Hypothalamus (tissue), 51 donors: ENCODE data around the gene LASP1.
"Not testable (repeated sequence)": the region's sequence is repeated elsewhere in the genome, so short reads cannot be mapped to it uniquely, and the experiment has no call there.

Source experiments
- DNase-seq, 51 donors: peaks; one replicate each; lab custom pipeline; 2025; lab: John Stamatoyannopoulos, UW

Gene LASP1

DNA sequence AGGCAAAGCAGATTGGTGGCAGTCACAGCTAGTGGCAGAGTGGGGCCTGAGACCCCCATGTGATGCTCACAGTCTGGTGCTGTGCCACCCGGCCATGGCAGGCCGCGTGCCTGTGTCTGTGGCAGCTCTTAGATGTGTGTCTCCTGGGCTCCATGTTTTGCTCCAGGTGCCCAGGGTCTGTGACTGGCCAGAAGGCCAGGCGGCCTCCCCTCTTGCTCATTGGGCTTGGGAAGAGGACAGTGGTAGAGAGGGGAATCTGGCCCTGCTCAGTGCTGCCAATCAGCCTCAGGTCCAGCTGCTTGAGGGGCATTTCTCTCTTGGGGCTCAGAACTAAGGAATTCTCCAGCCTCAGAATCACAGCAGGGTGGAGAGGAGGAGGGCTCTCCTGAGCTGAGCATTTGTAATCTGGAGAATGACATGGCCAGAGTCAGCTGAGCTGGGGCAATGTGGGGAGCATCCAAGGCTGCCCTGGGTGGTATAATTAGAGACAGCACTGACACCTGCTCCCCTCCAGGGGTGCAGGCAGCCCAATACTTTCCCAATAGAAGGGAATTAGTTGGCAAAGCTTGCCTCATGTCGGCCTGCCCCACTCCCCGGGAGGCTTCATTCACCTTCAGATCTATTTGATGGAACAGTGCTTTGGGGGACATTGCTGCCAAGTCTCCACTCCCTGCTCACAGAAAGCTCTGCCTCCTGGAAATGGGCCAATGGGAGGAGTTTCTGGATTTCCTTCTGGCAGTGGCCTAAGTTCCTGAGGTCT is 52.9 kb downstream of the LASP1 start:
- peak in 20 of 51 donors; percentile 12 to 49 (median 36) for DNase-seq

DNA sequence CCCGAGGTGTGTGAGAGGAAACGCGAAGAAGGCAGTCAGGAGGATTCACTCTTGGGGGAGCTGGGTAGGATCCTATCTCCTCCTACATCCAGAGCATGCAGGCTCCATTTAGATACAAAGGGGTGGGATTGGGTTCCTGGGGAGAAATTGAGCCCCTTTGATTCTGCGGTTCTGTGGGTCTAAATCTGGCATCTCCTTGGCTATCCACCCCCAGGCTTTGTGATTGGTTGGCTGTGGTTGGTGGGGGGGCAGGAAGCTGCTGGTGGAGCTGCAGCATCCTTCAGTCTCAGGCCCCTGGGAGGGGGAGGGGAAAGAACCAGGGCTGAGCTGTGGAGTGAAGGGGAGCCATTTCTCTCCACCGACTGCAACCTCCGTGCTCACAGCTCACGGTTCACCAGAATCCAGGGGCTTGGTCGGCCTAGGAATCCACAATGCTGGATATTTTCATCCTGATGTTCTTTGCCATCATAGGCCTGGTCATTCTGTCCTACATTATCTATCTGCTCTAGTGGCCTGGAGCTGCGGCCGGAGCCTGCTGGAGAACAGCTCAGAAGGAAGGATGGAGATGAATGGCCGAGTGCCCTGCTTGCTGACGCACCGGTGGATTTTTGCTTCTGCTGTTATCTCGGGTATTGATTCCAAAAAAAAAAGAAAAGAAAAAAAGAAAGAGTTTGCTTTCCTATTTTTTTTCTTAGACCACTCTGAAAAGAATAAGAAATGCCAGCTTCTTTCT is 55.6 kb downstream of the LASP1 start, which contains the start of gene LASP1NB:
LASP1NB (plus strand) TSS at position 352 of the 733 bp plus-strand sequence.
- DNase-seq: peak in 49 of 51 donors; percentile 21 to 93 (median 72)

- DNase-seq: peak in 9 of 51 donors; percentile 8 to 57 (median 22)
Observed at GRCh38 chr17:38926293-38927070, 56.6 kb downstream of the LASP1 start.

- DNase-seq: not testable (repeated sequence)
Observed at GRCh38 chr17:38930782-38931181, 60.9 kb downstream of the LASP1 start.

DNA sequence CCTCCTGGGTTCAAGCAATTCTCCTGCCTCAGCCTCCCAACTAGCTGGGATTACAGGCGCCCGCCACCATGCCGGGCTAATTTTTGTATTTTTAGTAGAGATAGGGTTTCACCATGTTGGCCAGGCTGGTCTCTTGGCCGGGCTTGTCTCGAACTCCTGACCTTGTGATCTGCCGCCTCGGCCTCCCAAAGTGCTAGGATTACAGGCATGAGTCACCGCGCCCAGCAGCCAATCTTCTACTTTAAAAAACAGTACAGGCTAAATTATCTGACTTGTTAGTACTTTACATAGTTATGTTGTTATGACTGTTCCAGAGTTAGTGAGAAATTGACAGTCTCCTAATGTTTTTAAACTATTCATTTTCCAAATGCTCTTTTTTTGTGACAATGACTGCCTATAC is 64.1 kb downstream of the LASP1 start:
- DNase-seq: not testable (repeated sequence)

- no peak for DNase-seq
Observed at GRCh38 chr17:38939987-38940386, 70.1 kb downstream of the LASP1 start.

GRCh38 chr17:38940404-38940803 is 70.5 kb downstream of the LASP1 start:
- no peak for DNase-seq

GRCh38 chr17:38942696-38943334 is 73.0 kb downstream of the LASP1 start:
- DNase-seq: no peak

GRCh38 chr17:38943607-38944006 is 73.7 kb downstream of the LASP1 start:
- DNase-seq: no peak

DNA sequence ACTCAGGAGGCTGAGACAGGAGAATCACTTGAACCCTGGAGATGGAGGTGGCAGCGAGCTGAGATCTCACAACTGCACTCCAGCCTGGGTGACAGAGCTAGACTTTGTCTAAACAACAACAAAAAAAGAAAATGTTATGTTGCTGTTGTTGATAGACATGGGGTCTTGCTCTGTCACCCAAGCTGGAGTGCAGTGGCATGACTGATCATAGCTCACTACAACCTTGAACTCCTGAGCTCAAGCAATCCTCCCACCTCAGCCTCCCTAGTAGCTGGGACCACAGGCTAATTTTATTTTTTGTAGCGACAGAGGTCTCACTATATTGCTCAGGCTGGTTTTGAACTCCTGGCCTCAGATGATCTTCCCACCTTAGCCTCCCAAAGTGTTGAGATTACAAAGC is 77.3 kb downstream of the LASP1 start:
- DNase-seq: no peak

DNA sequence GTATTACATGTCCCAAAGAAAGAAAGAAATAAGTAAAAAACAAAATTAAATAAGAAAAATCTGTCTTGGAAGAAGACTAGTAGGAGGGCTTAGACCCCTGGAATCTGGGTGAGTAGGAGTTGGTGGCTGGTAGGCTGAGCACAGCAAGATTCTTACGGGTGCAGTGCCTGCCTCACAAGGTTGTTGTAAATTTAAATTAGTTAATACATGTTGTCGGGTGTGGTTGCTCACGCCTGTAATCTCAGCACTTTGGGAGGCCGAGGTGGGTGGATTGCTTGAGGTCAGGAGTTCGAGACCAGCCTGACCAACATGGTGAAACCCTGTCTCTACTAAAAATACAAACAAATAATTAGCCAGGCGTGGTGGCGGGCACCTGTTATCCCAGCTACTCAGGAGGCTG is 83.9 kb downstream of the LASP1 start:
- not testable (repeated sequence) for DNase-seq

GRCh38 chr17:38958326-38958725 is 88.5 kb downstream of the LASP1 start:
- no peak for DNase-seq

- no peak for DNase-seq
Observed at GRCh38 chr17:38958756-38959155, 88.9 kb downstream of the LASP1 start.

DNA sequence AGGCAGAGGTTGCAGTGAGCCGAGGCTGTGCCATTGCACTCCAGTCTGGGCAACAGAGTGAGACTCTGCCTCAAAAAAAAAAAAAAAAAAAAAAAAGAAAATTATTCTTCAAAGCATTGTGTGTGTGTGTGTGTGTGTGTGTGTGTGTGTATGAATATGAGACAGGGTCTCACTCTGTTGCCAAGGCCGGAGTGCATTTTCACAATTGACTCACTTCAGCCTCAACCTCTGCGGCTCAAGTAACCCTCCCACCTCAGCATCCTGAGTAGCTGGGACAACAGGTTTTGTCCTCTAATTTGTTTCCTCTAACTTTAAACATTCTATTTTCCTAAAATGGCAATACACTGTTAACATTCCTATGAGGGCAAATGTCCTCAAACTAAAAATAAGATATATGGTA is 89.7 kb downstream of the LASP1 start:
- no peak for DNase-seq

DNA sequence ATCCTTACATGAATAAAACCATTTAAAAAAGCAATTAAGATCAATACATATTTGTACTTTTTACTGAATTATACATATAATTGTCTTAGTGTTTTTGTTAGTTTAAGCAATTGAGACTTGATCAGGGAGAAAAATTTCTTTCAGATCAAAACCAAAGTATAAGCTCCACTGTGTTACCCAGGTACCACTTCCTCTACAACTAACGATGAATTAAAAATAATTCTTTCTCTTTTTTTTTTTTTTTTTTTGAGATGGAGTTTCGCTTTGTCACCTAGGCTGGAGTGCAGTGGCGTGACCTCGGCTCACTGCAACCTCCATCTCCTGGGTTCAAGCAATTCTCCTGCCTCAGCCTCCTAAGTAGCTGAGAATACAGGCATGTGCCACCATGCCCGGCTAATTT is 90.5 kb downstream of the LASP1 start:
- DNase-seq: no peak

GRCh38 chr17:38961413-38961812 is 91.6 kb downstream of the LASP1 start:
- DNase-seq: no peak

- peak; percentile 12 to 94 (median 77) for DNase-seq
Observed at GRCh38 chr17:38967290-38967738, 97.5 kb downstream of the LASP1 start, which contains the start of gene FBXO47. FBXO47 (minus strand) TSS chr17:38967403; CDS start chr17:38963025, 4,378 bp downstream.

DNA sequence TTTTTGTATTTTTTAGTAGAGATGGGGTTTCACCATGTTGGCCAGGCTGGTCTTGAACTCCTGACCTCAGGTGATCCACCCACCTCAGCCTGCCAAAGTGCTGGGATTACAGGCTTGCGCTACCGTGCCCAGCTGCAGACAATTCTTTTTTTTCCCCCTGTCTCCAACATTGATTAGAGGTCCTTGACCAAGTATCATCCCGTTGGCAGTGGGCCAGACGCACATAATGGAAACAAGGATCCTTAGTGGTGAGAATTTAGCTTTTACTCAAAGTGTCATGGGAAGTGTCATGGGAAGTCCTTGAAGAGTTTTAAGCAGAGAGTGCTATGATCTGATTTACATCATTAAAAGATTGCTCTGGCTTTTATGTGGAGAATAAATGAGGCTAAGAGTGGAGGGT is 99.4 kb downstream of the LASP1 start:
- DNase-seq: no peak

GRCh38 chr17:38970128-38970527 is 100.3 kb downstream of the LASP1 start:
- no peak for DNase-seq

DNA sequence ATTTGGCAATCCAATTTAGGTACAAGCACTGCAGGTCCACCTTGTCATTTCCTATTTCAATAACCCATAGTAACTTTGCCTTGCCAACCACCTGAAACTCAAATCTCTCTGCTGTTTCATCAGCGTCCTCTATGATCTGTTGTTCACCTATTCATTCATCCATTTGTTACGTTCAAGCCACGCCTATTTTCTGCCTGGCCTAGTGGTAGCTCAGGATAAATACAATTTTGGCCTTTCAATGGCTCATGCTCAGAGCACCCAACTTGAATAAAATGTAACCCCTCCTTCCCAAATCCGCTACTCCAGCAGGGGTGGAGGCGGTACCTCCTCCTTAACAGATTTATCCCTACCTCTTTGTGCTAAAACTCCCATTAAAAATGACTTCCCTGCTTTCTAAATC is 100.9 kb downstream of the LASP1 start:
- DNase-seq: no peak
